DOHH2 (cell line): ENCODE data around the gene PRKAR2B.

Experiments used
- H3F3A ChIP-seq: fragments of 200-600 bp; sonication (generic), shearing (Covaris generic); 2 replicates; pipeline ENCODE4 v1.6.0; 2016; ENCODE audit warnings: antibody characterized with exemption, mild to moderate bottlenecking; ENCODE audit not compliant: control insufficient read depth, insufficient read depth
- H3K27ac ChIP-seq: fragments of 200-600 bp; sonication (generic); 2 replicates; pipeline ENCODE4 v1.5.1; 2014; ENCODE audit warnings: low read depth, mild to moderate bottlenecking, low read length, moderate library complexity
- H3K27me3 ChIP-seq: fragments of 200-600 bp; sonication (generic); 2 replicates; pipeline ENCODE4 v1.6.1; 2014; ENCODE audit warnings: mild to moderate bottlenecking, low read length, mixed read lengths; ENCODE audit not compliant: control insufficient read depth
- H3K36me3 ChIP-seq: fragments of 200-600 bp; sonication (generic); 2 replicates; pipeline ENCODE4 v1.6.1; 2014; ENCODE audit warnings: mild to moderate bottlenecking, low read length, moderate library complexity, mixed read lengths; ENCODE audit not compliant: control insufficient read depth
- H3K4me1 ChIP-seq: fragments of 200-600 bp; sonication (generic); 2 replicates; pipeline ENCODE4 v1.6.1; 2014; ENCODE audit warnings: mild to moderate bottlenecking, low read length, mixed read lengths; ENCODE audit not compliant: control insufficient read depth
- H3K4me2 ChIP-seq: fragments of 200-600 bp; sonication (generic); 2 replicates; pipeline ENCODE4 v1.6.0; 2014; ENCODE audit warnings: mild to moderate bottlenecking, low read length, moderate library complexity
- H3K4me3 ChIP-seq: fragments of 200-600 bp; sonication (generic); 2 replicates; pipeline ENCODE4 v1.5.1; 2014; ENCODE audit warnings: mild to moderate bottlenecking, low read length, mixed read lengths
- H3K79me2 ChIP-seq: fragments of 200-600 bp; sonication (generic); 2 replicates; pipeline ENCODE4 v1.6.1; 2014; ENCODE audit warnings: mild to moderate bottlenecking, low read length, mixed read lengths; ENCODE audit not compliant: control insufficient read depth
- H3K9me2 ChIP-seq: fragments of 200-600 bp; sonication (generic); replicated peaks from 2 replicates; pipeline ENCODE4 v1.6.1; 2014; ENCODE audit warnings: mild to moderate bottlenecking, low read length, mixed read lengths; ENCODE audit not compliant: control insufficient read depth
- H3K9me3 ChIP-seq: fragments of 200-600 bp; sonication (generic); 2 replicates; pipeline ENCODE4 v1.6.1; 2014; ENCODE audit warnings: antibody characterized with exemption, low read length, mixed read lengths; ENCODE audit not compliant: control insufficient read depth, insufficient read depth
- H4K20me1 ChIP-seq: fragments of 200-600 bp; sonication (generic); 2 replicates; pipeline ENCODE4 v1.6.0; 2014; ENCODE audit warnings: low read depth, mild to moderate bottlenecking, antibody characterized with exemption, low read length, moderate library complexity; ENCODE audit not compliant: control insufficient read depth, insufficient read depth
- CTCF ChIP-seq: fragments of 200-600 bp; sonication (generic); IDR thresholded peaks from one replicate; pipeline ENCODE4 v1.5.1; 2014; ENCODE audit warnings: antibody characterized with exemption, mild to moderate bottlenecking, low read depth, low read length; ENCODE audit not compliant: poor library complexity, severe bottlenecking
- EZH2phosphoT487 ChIP-seq: fragments of 200-600 bp; sonication (generic); IDR thresholded peaks from 2 replicates; pipeline ENCODE4 v1.6.1; 2017; ENCODE audit warnings: borderline replicate concordance, mild to moderate bottlenecking, antibody characterized with exemption, low read length, moderate library complexity, mixed read lengths

PRKAR2B gene

GRCh38 chr7:107021600-107021999 lies 22.9 kb upstream of the PRKAR2B start:
- H3K4me1 ChIP-seq = peaks cover 33% of the 10 kb centered on the region
- no peak overlapping the region for H3K4me3 ChIP-seq
- H3K9me3 ChIP-seq = no peaks in the 10 kb centered on the region
- H3F3A ChIP-seq = no peaks in the 10 kb centered on the region
- no peaks in the 10 kb centered on the region for H3K79me2 ChIP-seq
- no peaks in the 10 kb centered on the region for H3K36me3 ChIP-seq
- H3K4me2 ChIP-seq = no peak overlapping the region
- H3K27me3 ChIP-seq = no peaks in the 10 kb centered on the region
- H3K27ac ChIP-seq = no peak overlapping the region
- no peaks in the 10 kb centered on the region for H3K9me2 ChIP-seq
- TF ChIP-seq CTCF = no peak
- H4K20me1 ChIP-seq = no peaks in the 10 kb centered on the region

GRCh38 chr7:107023522-107024151 lies 20.9 kb upstream of the PRKAR2B start:
- H3K79me2 ChIP-seq = no peaks in the 10 kb centered on the region
- peaks cover 43% of the 10 kb centered on the region for H3K4me1 ChIP-seq
- TF ChIP-seq EZH2phosphoT487 = no peak
- TF ChIP-seq CTCF = no peak
- H3K27ac ChIP-seq = no peak overlapping the region
- no peak overlapping the region for H3K4me3 ChIP-seq
- no peaks in the 10 kb centered on the region for H3K36me3 ChIP-seq
- no peaks in the 10 kb centered on the region for H3K9me2 ChIP-seq
- H3K27me3 ChIP-seq = no peaks in the 10 kb centered on the region
- no peaks in the 10 kb centered on the region for H4K20me1 ChIP-seq
- H3K4me2 ChIP-seq = 0 out of 2 replicates have a peak overlapping the region, but pooled peaks have one; percentile 5
- no peaks in the 10 kb centered on the region for H3K9me3 ChIP-seq
- no peaks in the 10 kb centered on the region for H3F3A ChIP-seq

- TF ChIP-seq EZH2phosphoT487 = no peak
- TF ChIP-seq CTCF = no peak
- no peak overlapping the region for H3K27ac ChIP-seq
- no peaks in the 10 kb centered on the region for H3K9me2 ChIP-seq
- no peaks in the 10 kb centered on the region for H3K9me3 ChIP-seq
- H3K4me2 ChIP-seq = no peak overlapping the region
- no peaks in the 10 kb centered on the region for H3K79me2 ChIP-seq
- H3K4me3 ChIP-seq = no peak overlapping the region
- H3K4me1 ChIP-seq = peaks cover 43% of the 10 kb centered on the region
- no peaks in the 10 kb centered on the region for H3K36me3 ChIP-seq
- no peaks in the 10 kb centered on the region for H4K20me1 ChIP-seq
- no peaks in the 10 kb centered on the region for H3K27me3 ChIP-seq
- no peaks in the 10 kb centered on the region for H3F3A ChIP-seq
Observed at GRCh38 chr7:107024906-107025305, 19.6 kb upstream of the PRKAR2B start.
